Gastrocnemius medialis (tissue), 4 donors: Measurements from ENCODE around the gene TNFAIP8L1. TPM values are rescaled to one million over a fixed set of nuclear protein-coding genes. Genes with fewer than 3 reads are reported as not detected.
A peak's percentile ranks its signal among the peaks of the same experiment; 100 is the strongest.

Experiments used
- ATAC-seq, 2 donors: fragments of 150-250 bp; one replicate each; pipeline ENCODE4 v1.9.1; 2016
- DNase-seq, 2 donors: peaks; one replicate each; pipeline ENCODE4 v3.0.0-alpha.2; 2019
- H3K27ac ChIP-seq, 4 donors: fragments of 200-600 bp; sonication (generic); 1 replicate in 1 of 4; 2 replicates in 3 of 4; pipeline ENCODE4 v1.5.1; 2016 to 2018; ENCODE audit warnings: mild to moderate bottlenecking in 2 of 4, moderate library complexity in 1 of 4
- H3K27me3 ChIP-seq, 3 donors: fragments of 200-600 bp; sonication (generic) in 2 of 3; 1 replicate in 1 of 3; 2 replicates in 2 of 3; pipeline versions ENCODE4 v1.5.1 to v1.6.0; 2016 to 2019; ENCODE audit warnings: mild to moderate bottlenecking in 1 of 3, moderate library complexity in 1 of 3
- H3K36me3 ChIP-seq, 2 donors: fragments of 200-600 bp; sonication (generic) in 1 of 2; one replicate each; pipeline ENCODE4 v1.5.1; 2017 to 2018
- H3K4me1 ChIP-seq, 2 donors: fragments of 200-600 bp; sonication (generic) in 1 of 2; one replicate each; pipeline ENCODE4 v1.5.1; 2016 to 2017; ENCODE audit warnings: mild to moderate bottlenecking in 2 of 2
- H3K4me3 ChIP-seq, 4 donors: fragments of 200-600 bp; sonication (generic) in 3 of 4; 1 replicate in 1 of 4; 2 replicates in 3 of 4; pipeline ENCODE4 v1.5.1; 2016 to 2019; ENCODE audit warnings: mild to moderate bottlenecking in 2 of 4
- H3K9me3 ChIP-seq, 3 donors: fragments of 200-600 bp; sonication (generic) in 2 of 3; 1 replicate in 1 of 3; 2 replicates in 2 of 3; pipeline ENCODE4 v1.5.1; 2016 to 2019
- POLR2A ChIP-seq, 2 donors: fragments of 450-650 bp; IDR thresholded peaks; one replicate each; pipeline ENCODE4 v1.6.1; 2017; ENCODE audit warnings: antibody characterized with exemption in 2 of 2, mild to moderate bottlenecking in 2 of 2, moderate library complexity in 2 of 2
- in situ Hi-C, 4 donors: fragments of 200-750 bp; cut with MboI; loops; one replicate each; pipeline versions ENCODE4 v1.15.0 to v1.8.0; 2017; ENCODE audit warnings: low sequenced_read_pairs in 4 of 4
- intact Hi-C: fragments of 100-400 bp; cut with DNase I; formaldehyde crosslinking; loops from one replicate; pipeline ENCODE4 v1.15.1; 2023; ENCODE audit warnings: low total_unique reads
- total RNA-seq, 4 donors: library from RNA; depleted of rRNA; stranded (reverse); fragments of >200 nt; gene quantifications; one replicate each; pipeline versions ENCODE4 v1.1.0 to v1.2.3, GENCODE V29; 2016
- TF ChIP-seq, protein P1 (sequence below), 5 experiments: fragments of 450-650 bp in 3 of 5; fragments of 200-600 bp in 2 of 5; sonication (generic) in 2 of 5; IDR thresholded peaks in 4 of 5; conservative IDR thresholded peaks in 1 of 5; 1 replicate in 4 of 5; 2 replicates in 1 of 5; pipeline ENCODE4 v1.5.1; 2016 to 2019; ENCODE audit warnings: antibody characterized with exemption in 5 of 5, mild to moderate bottlenecking in 3 of 5, moderate library complexity in 3 of 5

The TNFAIP8L1 gene
- total RNA-seq, 4 donors from 2014 or later = 1.3 to 2.9 (median 1.7) TPM

- H3K27ac ChIP-seq = no peak overlapping the region
- H3K4me3 ChIP-seq = peak overlapping the region in 1 of 4 donors; percentile 9
These were observed 32.2 kb upstream of the TNFAIP8L1 start for GRCh38 chr19:4606921-4607678.

DNA sequence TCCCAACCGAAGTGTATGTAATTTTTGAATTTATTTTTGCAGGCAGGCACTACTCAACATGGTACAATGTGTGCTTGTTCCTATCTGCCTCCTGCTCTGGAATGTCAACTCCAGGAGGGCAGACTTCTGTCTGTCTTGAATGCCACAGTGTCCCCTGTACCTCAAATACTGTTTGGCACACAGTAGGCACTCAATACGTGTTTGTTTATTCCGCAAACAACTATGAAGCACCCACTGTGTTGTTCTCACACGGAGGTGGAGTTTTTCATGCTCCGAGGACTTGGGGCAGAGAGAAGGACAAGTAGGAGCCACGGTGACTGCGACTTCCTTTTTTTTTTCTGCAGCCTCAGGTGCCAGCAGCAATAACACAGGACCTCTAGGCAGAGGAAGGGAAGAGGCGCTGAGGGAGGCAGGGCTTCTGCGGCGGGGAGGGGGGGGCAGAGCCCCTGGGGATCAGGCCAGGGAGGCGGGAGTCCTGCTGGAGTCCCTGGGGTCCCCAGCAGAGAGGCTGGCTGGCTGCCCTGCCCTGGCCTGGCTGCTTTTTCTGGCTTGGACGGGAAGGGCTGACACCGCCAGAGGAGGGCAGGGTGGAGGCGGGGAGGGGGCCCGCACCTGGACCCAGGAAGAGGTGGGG, 29.3 kb upstream of the TNFAIP8L1 start:
- in situ Hi-C loops = loop anchor here in 1 of 4 donors (25.0 kb wide), 1 partner anchor 348 kb away; no protein-coding TSS in a partner anchor
- no peaks in the 10 kb centered on the region for H3K36me3 ChIP-seq
- peak; percentile 36 to 51 for ATAC-seq
- H3K4me3 ChIP-seq = peak overlapping the region in 1 of 4 donors; percentile 17
- intact Hi-C loops = no loop called here
- H3K9me3 ChIP-seq = no peaks in the 10 kb centered on the region
- H3K27me3 ChIP-seq = peaks cover 0 to 5% (median 0%) of the 10 kb centered on the region in 3 donors
- no peak for DNase-seq
- no peak for TF ChIP-seq POLR2A (IDR thresholded peaks at IDR 0.05)
- TF ChIP-seq, protein P1, sequence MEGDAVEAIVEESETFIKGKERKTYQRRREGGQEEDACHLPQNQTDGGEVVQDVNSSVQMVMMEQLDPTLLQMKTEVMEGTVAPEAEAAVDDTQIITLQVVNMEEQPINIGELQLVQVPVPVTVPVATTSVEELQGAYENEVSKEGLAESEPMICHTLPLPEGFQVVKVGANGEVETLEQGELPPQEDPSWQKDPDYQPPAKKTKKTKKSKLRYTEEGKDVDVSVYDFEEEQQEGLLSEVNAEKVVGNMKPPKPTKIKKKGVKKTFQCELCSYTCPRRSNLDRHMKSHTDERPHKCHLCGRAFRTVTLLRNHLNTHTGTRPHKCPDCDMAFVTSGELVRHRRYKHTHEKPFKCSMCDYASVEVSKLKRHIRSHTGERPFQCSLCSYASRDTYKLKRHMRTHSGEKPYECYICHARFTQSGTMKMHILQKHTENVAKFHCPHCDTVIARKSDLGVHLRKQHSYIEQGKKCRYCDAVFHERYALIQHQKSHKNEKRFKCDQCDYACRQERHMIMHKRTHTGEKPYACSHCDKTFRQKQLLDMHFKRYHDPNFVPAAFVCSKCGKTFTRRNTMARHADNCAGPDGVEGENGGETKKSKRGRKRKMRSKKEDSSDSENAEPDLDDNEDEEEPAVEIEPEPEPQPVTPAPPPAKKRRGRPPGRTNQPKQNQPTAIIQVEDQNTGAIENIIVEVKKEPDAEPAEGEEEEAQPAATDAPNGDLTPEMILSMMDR (IDR thresholded peaks at IDR 0.05 in 4 of 5, conservative IDR thresholded peaks at IDR 0.05 in 1 of 5) = no peak
- H3K4me1 ChIP-seq = peaks cover 3 to 13% of the 10 kb centered on the region in 2 donors
- peak overlapping the region in 1 of 4 donors; percentile 18 for H3K27ac ChIP-seq

More at GRCh38 chr19:4606921-4607678, 32.2 kb upstream of the TNFAIP8L1 start:
- in situ Hi-C loops (loop anchor here in 1 of 4 donors (25.0 kb wide), 1 partner anchor 345 kb away; no protein-coding TSS in a partner anchor), intact Hi-C loops (no loop called here)
- peaks cover 0 to 5% (median 0%) of the 10 kb centered on the region in 3 donors for H3K27me3 ChIP-seq
- DNase-seq = no peak
- H3K9me3 ChIP-seq = no peaks in the 10 kb centered on the region
- ATAC-seq = peak in 1 of 2 donors; percentile 33
- H3K36me3 ChIP-seq = no peaks in the 10 kb centered on the region
- H3K4me1 ChIP-seq = peaks cover 3 to 13% of the 10 kb centered on the region in 2 donors
- TF ChIP-seq POLR2A (IDR thresholded peaks at IDR 0.05) = no peak

DNA sequence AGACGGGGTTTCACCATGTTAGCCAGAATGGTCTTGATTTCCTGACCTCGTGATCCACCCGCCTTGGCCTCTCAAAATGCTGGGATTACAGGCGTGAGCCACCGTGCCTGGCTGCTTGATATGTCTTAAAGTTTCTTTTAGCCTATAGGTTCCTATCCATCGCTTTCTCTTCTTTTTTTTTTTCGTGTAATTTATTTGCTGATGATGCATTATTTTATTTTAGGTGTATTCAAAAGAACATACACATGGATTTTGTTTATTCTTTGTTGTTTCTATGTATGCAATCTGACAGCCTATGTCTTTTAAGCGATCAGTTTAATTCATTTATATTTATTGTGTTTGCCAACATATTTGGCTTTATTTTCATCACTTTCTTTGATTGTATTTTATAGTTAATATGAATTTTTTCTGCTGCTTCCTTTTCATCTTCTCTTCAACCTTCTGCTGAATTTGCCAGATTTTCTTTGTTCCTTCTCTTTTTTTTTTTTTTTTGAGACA, 26.0 kb upstream of the TNFAIP8L1 start:
- intact Hi-C loops (no loop called here), in situ Hi-C loops (loop anchor here in 1 of 4 donors (25.0 kb wide), 1 partner anchor 351 kb away; no protein-coding TSS in a partner anchor)
- no peak for ATAC-seq

GRCh38 chr19:4618019-4618418, 21.3 kb upstream of the TNFAIP8L1 start:
- H3K9me3 ChIP-seq = no peaks in the 10 kb centered on the region
- no peaks in the 10 kb centered on the region for H3K4me1 ChIP-seq
- peaks cover 2 to 12% (median 11%) of the 10 kb centered on the region in 3 donors for H3K27me3 ChIP-seq
- intact Hi-C loops = no loop called here
- DNase-seq (no peak), ATAC-seq (no peak)
- H3K36me3 ChIP-seq = no peaks in the 10 kb centered on the region
- no peak for TF ChIP-seq POLR2A (IDR thresholded peaks at IDR 0.05)
- TF ChIP-seq, protein P1 (IDR thresholded peaks at IDR 0.05 in 4 of 5, conservative IDR thresholded peaks at IDR 0.05 in 1 of 5) = no peak
- in situ Hi-C loops = loop anchor here in 1 of 4 donors (25.0 kb wide), 1 partner anchor 356 kb away; no protein-coding TSS in a partner anchor
- no peak overlapping the region for H3K4me3 ChIP-seq
- no peak overlapping the region for H3K27ac ChIP-seq

More for the DNA sequence above, 26.0 kb upstream of the TNFAIP8L1 start:
- no peaks in the 10 kb centered on the region for H3K27me3 ChIP-seq
- no peak overlapping the region for H3K27ac ChIP-seq
- no peak for DNase-seq
- TF ChIP-seq POLR2A (IDR thresholded peaks at IDR 0.05) = no peak
- peaks cover 0 to 8% of the 10 kb centered on the region in 2 donors for H3K4me1 ChIP-seq
- H3K9me3 ChIP-seq = no peaks in the 10 kb centered on the region
- H3K4me3 ChIP-seq = no peak overlapping the region
- H3K36me3 ChIP-seq = no peaks in the 10 kb centered on the region

- DNase-seq (no peak), ATAC-seq (no peak)
- H3K27ac ChIP-seq = no peak overlapping the region
- H3K36me3 ChIP-seq = no peaks in the 10 kb centered on the region
- H3K9me3 ChIP-seq = no peaks in the 10 kb centered on the region
- H3K4me3 ChIP-seq = no peak overlapping the region
- H3K27me3 ChIP-seq = peaks cover 2 to 12% (median 11%) of the 10 kb centered on the region in 3 donors
- intact Hi-C loops = no loop called here
- TF ChIP-seq, protein P1 (IDR thresholded peaks at IDR 0.05 in 4 of 5, conservative IDR thresholded peaks at IDR 0.05 in 1 of 5) = no peak
- no peak for TF ChIP-seq POLR2A (IDR thresholded peaks at IDR 0.05)
- in situ Hi-C loops = loop anchor here in 1 of 4 donors (25.0 kb wide), 1 partner anchor 357 kb away; no protein-coding TSS in a partner anchor
- no peaks in the 10 kb centered on the region for H3K4me1 ChIP-seq
These were observed 19.5 kb upstream of the TNFAIP8L1 start for GRCh38 chr19:4619668-4620294.
